Measurements from ENCODE around the gene PTPN14.

GRCh38 chr1:214474467-214474866 is 76.9 kb downstream of the PTPN14 start:
- TF ChIP-seq SP1 (IDR thresholded peaks at IDR 0.05; ENCODE audit: low read depth, low read length): no peak
- TF ChIP-seq CTCF (IDR thresholded peaks at IDR 0.05; ENCODE audit: control extremely low read depth in 1 of 3, insufficient read depth in 1 of 3, low read depth in 1 of 3, low read length in 3 of 3): no peak
- no peak for TF ChIP-seq EP300 (IDR thresholded peaks at IDR 0.05; ENCODE audit: borderline replicate concordance in 1 of 2, low read depth in 2 of 2, low read length in 2 of 2)
- TF ChIP-seq JUND (IDR thresholded peaks at IDR 0.05; ENCODE audit: low read length): no peak
- TF ChIP-seq EZH2 (IDR thresholded peaks at IDR 0.05; ENCODE audit: low read depth, low read length, severe bottlenecking): no peak
- no peak for TF ChIP-seq POLR2AphosphoS5 (IDR thresholded peaks at IDR 0.05; ENCODE audit: low read depth, low read length)
- no peak for TF ChIP-seq POLR2A (IDR thresholded peaks at IDR 0.05; ENCODE audit: control extremely low read depth in 1 of 2, low read depth in 2 of 2, low read length in 2 of 2)
- no peak for TF ChIP-seq SIX5 (IDR thresholded peaks at IDR 0.05; ENCODE audit: low read depth, low read length)
- no peak for TF ChIP-seq RXRA (IDR thresholded peaks at IDR 0.05; ENCODE audit: insufficient read depth, low read depth, low read length)
- no peak for TF ChIP-seq NRF1 (IDR thresholded peaks at IDR 0.05; ENCODE audit: low read depth, low read length)
- no peak for TF ChIP-seq CBX5 (IDR thresholded peaks at IDR 0.05; ENCODE audit: low read depth, low read length)
